Vagina (tissue), 2 donors: ENCODE data around the gene BRD3OS.

Source experiments
- POLR2A ChIP-seq, 2 donors: fragments of 450-650 bp; IDR thresholded peaks; one replicate each; pipeline ENCODE4 v1.6.1; 2017; ENCODE audit warnings: antibody characterized with exemption in 2 of 2, mild to moderate bottlenecking in 2 of 2, moderate library complexity in 2 of 2
- POLR2AphosphoS5 ChIP-seq, 2 donors: sonication (generic); formaldehyde crosslinking; IDR thresholded peaks; one replicate each; pipeline ENCODE4 v1.9.0; 2017; ENCODE audit warnings: antibody characterized with exemption in 2 of 2, mild to moderate bottlenecking in 2 of 2, low read depth in 1 of 2; ENCODE audit not compliant: insufficient read depth in 1 of 2
- TF ChIP-seq, protein P1 (sequence below), 3 experiments: fragments of 450-650 bp in 2 of 3; fragments of 200-600 bp in 1 of 3; sonication (generic) in 1 of 3; IDR thresholded peaks; one replicate each; pipeline ENCODE4 v1.5.1; 2017 to 2019; ENCODE audit warnings: antibody characterized with exemption in 3 of 3, mild to moderate bottlenecking in 2 of 3, moderate library complexity in 2 of 3

DNA sequence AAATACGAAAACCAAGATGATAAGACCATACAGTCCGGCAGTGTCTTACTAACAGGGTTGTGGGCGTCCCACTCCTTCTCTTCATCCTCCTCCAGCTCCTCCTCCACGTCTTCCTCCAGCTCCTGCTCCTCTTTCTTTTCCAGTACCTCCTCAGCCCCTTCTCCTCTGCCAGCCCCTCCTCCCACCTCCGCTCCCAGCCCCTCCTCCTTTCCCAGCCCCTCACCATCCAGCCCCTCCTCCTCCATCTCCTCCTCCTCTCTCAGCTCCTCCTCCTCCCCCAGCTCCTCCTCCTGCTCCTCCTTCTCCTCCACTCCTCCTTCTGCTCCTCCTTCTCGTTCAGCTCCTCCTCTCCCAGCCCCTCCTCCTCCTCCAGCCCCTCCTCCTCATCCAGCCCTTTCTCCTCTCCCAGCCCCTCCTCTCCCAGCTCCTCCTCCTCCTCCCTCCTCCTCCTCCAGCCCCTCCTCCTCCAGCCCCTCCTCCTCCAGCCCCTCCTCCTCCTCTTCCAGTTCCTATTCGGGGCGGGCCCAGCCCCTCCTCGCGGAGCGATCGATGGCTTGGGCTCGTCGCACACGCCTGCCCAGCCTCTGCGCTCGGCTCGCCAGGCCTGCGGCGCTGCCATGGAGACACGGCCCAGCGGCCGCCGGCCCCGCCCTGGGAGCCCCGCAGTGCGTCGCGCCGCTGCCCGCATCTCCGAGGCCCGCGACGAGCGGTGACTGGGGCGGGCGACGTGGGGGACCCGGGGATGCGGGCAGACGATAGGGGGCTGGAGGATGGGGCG lies at the start of gene BRD3OS:
- TF ChIP-seq POLR2AphosphoS5 (IDR thresholded peaks at IDR 0.05; ENCODE audit: insufficient read depth in 1 of 2, low read depth in 1 of 2), result no peak
- TF ChIP-seq, protein P1, sequence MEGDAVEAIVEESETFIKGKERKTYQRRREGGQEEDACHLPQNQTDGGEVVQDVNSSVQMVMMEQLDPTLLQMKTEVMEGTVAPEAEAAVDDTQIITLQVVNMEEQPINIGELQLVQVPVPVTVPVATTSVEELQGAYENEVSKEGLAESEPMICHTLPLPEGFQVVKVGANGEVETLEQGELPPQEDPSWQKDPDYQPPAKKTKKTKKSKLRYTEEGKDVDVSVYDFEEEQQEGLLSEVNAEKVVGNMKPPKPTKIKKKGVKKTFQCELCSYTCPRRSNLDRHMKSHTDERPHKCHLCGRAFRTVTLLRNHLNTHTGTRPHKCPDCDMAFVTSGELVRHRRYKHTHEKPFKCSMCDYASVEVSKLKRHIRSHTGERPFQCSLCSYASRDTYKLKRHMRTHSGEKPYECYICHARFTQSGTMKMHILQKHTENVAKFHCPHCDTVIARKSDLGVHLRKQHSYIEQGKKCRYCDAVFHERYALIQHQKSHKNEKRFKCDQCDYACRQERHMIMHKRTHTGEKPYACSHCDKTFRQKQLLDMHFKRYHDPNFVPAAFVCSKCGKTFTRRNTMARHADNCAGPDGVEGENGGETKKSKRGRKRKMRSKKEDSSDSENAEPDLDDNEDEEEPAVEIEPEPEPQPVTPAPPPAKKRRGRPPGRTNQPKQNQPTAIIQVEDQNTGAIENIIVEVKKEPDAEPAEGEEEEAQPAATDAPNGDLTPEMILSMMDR (IDR thresholded peaks at IDR 0.05), result no peak
- TF ChIP-seq POLR2A (IDR thresholded peaks at IDR 0.05), result no peak
